Neural progenitor cell (in vitro differentiated cells): ENCODE data around the gene PCSK9.

Source experiments
- CTCF ChIP-seq: fragments of 200-600 bp; sonication (generic); IDR thresholded peaks from 2 replicates; pipeline ENCODE4 v1.5.1; 2017; ENCODE audit warnings: antibody characterized with exemption, mild to moderate bottlenecking
- EZH2phosphoT487 ChIP-seq: fragments of 200-600 bp; sonication (generic); IDR thresholded peaks from 2 replicates; pipeline ENCODE4 v1.6.1; 2017; ENCODE audit warnings: antibody characterized with exemption

- TF ChIP-seq EZH2phosphoT487 (no peak), CTCF (no peak)
Measured at GRCh38 chr1:55012661-55013060, 26.7 kb upstream of the PCSK9 start.
